Measurements from ENCODE around the gene DSN1. TPM values are rescaled to one million over a fixed set of nuclear protein-coding genes. Genes with fewer than 3 reads are reported as not detected.
A peak's percentile ranks its signal among the peaks of the same experiment; 100 is the strongest.

DSN1 gene
- total and polyA plus RNA-seq, 7 donors = 4.4 to 11.7 (median 6.4) TPM

- WGBS, 2 donors = 81 to 84% methylated on average over 3 of the region's 3 CpGs
- no peak overlapping the region for H3K4me3 ChIP-seq
- TF ChIP-seq POLR2A (IDR thresholded peaks at IDR 0.05) = no peak
- TF ChIP-seq CTCF (IDR thresholded peaks at IDR 0.05) = peak in 1 of 4 experiments; percentile 19
- no peak for TF ChIP-seq EP300 (IDR thresholded peaks at IDR 0.05)
- TF ChIP-seq POLR2AphosphoS5 (IDR thresholded peaks at IDR 0.05) = no peak
- intact Hi-C loops (cut with DNase I) = no loop called here
- peaks cover 37 to 65% (median 41%) of the 10 kb centered on the region in 4 donors for H3K36me3 ChIP-seq
- no peak for DNase-seq
- H3K27me3 ChIP-seq = no peaks in the 10 kb centered on the region
- no peaks in the 10 kb centered on the region for H3K9me3 ChIP-seq
- H3K27ac ChIP-seq = no peak overlapping the region
- peaks cover 0 to 6% (median 2%) of the 10 kb centered on the region in 4 donors for H3K4me1 ChIP-seq
Observed at GRCh38 chr20:36792422-36792821, 18.9 kb upstream of the DSN1 start.

GRCh38 chr20:36791862-36792261 is 18.3 kb upstream of the DSN1 start:
- TF ChIP-seq POLR2A (IDR thresholded peaks at IDR 0.05) (no peak), POLR2AphosphoS5 (IDR thresholded peaks at IDR 0.05) (no peak), EP300 (IDR thresholded peaks at IDR 0.05) (no peak), CTCF (IDR thresholded peaks at IDR 0.05) (no peak)
- intact Hi-C loops (cut with DNase I) = no loop called here
- Histone ChIP-seq H3K9me3 (no peaks in the 10 kb centered on the region), H3K27me3 (no peaks in the 10 kb centered on the region), H3K4me1 (peaks cover 0 to 6% (median 2%) of the 10 kb centered on the region in 4 donors), H3K4me3 (no peak overlapping the region), H3K36me3 (peaks cover 32 to 59% (median 36%) of the 10 kb centered on the region in 4 donors), H3K27ac (no peak overlapping the region)
- 87 to 92% methylated on average over 5 of the region's 5 CpGs for WGBS, 2 donors
- no peak for DNase-seq

- Histone ChIP-seq H3K27me3 (no peaks in the 10 kb centered on the region), H3K36me3 (peaks cover 5 to 55% (median 17%) of the 10 kb centered on the region in 4 donors), H3K4me1 (peaks cover 0 to 18% (median 10%) of the 10 kb centered on the region in 4 donors), H3K9me3 (no peaks in the 10 kb centered on the region), H3K27ac (no peak overlapping the region), H3K4me3 (no peak overlapping the region)
- DNase-seq = no peak
- TF ChIP-seq POLR2A (IDR thresholded peaks at IDR 0.05) = no peak
- TF ChIP-seq CTCF (IDR thresholded peaks at IDR 0.05) = no peak
- no peak for TF ChIP-seq EP300 (IDR thresholded peaks at IDR 0.05)
- no peak for TF ChIP-seq POLR2AphosphoS5 (IDR thresholded peaks at IDR 0.05)
- 83 to 92% methylated on average over 5 of the region's 5 CpGs for WGBS, 2 donors
- intact Hi-C loops (cut with DNase I) = no loop called here
Observed at GRCh38 chr20:36786663-36787062, 13.1 kb upstream of the DSN1 start.

- Histone ChIP-seq H3K4me1 (peaks cover 0 to 18% (median 10%) of the 10 kb centered on the region in 4 donors), H3K4me3 (no peak overlapping the region), H3K27me3 (no peaks in the 10 kb centered on the region), H3K27ac (no peak overlapping the region), H3K9me3 (no peaks in the 10 kb centered on the region), H3K36me3 (peaks cover under 1 to 50% (median 17%) of the 10 kb centered on the region in 4 donors)
- 91 to 96% methylated on average over 13 of the region's 13 CpGs for WGBS, 2 donors
- DNase-seq = no peak
- intact Hi-C loops (cut with DNase I) = no loop called here
- no peak for TF ChIP-seq CTCF (IDR thresholded peaks at IDR 0.05)
- TF ChIP-seq EP300 (IDR thresholded peaks at IDR 0.05) = no peak
Observed at GRCh38 chr20:36786246-36786645, 12.7 kb upstream of the DSN1 start.

GRCh38 chr20:36785308-36785707 is 11.7 kb upstream of the DSN1 start:
- TF ChIP-seq CTCF (IDR thresholded peaks at IDR 0.05) (no peak), POLR2A (IDR thresholded peaks at IDR 0.05) (no peak), EP300 (IDR thresholded peaks at IDR 0.05) (no peak), POLR2AphosphoS5 (IDR thresholded peaks at IDR 0.05) (no peak)
- no peaks in the 10 kb centered on the region for H3K27me3 ChIP-seq
- peaks cover 0 to 18% (median 10%) of the 10 kb centered on the region in 4 donors for H3K4me1 ChIP-seq
- peak overlapping the region; percentile 15 to 65 (median 40) for H3K27ac ChIP-seq
- no peaks in the 10 kb centered on the region for H3K9me3 ChIP-seq
- no peak overlapping the region for H3K4me3 ChIP-seq
- peaks cover 0 to 42% (median 17%) of the 10 kb centered on the region in 4 donors for H3K36me3 ChIP-seq
- 80 to 86% methylated on average over 2 of the region's 2 CpGs for WGBS, 2 donors
- no peak for DNase-seq
- intact Hi-C loops (cut with DNase I) = no loop called here

All from sigmoid colon (tissue), 7 donors.